ENCODE data around the gene MIEF2.
"Not testable (repeated sequence)": the region's sequence is repeated elsewhere in the genome, so short reads cannot be mapped to it uniquely, and the experiment has no call there.

DNA sequence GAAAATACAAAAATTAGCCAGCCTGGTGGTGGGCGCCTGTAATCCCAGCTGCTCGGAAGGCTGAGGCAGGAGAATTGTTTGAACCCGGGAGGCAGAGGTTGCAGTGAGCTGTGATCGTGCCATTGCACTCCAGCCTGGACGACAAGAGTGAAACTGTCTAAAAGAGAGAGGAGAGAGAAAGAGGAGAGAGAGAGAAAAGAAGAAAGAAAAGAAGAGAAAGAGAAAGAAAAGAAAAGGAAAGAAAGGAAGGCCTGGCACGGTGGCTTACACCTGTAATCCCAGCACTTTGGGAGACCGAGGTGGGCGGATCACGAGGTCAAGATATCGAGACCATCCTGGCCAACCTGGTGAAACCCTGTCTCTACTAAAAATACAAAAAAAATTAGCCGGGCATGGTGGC lies 43.6 kb upstream of the MIEF2 start:
- TF ChIP-seq EZH2phosphoT487 (conservative IDR thresholded peaks at IDR 0.05; ENCODE audit: low read length) = not testable (repeated sequence)
- TF ChIP-seq, protein P1, sequence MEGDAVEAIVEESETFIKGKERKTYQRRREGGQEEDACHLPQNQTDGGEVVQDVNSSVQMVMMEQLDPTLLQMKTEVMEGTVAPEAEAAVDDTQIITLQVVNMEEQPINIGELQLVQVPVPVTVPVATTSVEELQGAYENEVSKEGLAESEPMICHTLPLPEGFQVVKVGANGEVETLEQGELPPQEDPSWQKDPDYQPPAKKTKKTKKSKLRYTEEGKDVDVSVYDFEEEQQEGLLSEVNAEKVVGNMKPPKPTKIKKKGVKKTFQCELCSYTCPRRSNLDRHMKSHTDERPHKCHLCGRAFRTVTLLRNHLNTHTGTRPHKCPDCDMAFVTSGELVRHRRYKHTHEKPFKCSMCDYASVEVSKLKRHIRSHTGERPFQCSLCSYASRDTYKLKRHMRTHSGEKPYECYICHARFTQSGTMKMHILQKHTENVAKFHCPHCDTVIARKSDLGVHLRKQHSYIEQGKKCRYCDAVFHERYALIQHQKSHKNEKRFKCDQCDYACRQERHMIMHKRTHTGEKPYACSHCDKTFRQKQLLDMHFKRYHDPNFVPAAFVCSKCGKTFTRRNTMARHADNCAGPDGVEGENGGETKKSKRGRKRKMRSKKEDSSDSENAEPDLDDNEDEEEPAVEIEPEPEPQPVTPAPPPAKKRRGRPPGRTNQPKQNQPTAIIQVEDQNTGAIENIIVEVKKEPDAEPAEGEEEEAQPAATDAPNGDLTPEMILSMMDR (IDR thresholded peaks at IDR 0.05; ENCODE audit: insufficient read depth, low read length, poor library complexity, severe bottlenecking) = not testable (repeated sequence)
